ENCODE results near the gene MEIS3. TPM values are rescaled to one million over a fixed set of nuclear protein-coding genes. Genes with fewer than 3 reads are reported as not detected.
"Not testable (repeated sequence)": the region's sequence is repeated elsewhere in the genome, so short reads cannot be mapped to it uniquely, and the experiment has no call there.

MEIS3 gene
- total RNA-seq, 1 donor from 2014 or later: 25.5 TPM

- H3K36me3 Mint-ChIP-seq (ENCODE audit: insufficient read depth): peaks cover 9% of the 10 kb centered on the region
- DNase-seq (ENCODE audit: low spot score, unreplicated experiment): no peak
- no peaks in the 10 kb centered on the region for H3K27me3 Mint-ChIP-seq
- no peak overlapping the region for H3K27ac Mint-ChIP-seq
- no peak overlapping the region for H3K4me3 Mint-ChIP-seq (ENCODE audit: low read depth)
- no peaks in the 10 kb centered on the region for H3K4me1 Mint-ChIP-seq (ENCODE audit: low read depth)
- no peak for TF ChIP-seq CTCF (IDR thresholded peaks at IDR 0.05; ENCODE audit: unreplicated experiment)
- H3K9me3 Mint-ChIP-seq (ENCODE audit: low read depth): no peaks in the 10 kb centered on the region
Observed at GRCh38 chr19:47373246-47374240, 45.8 kb downstream of the MEIS3 start.

- Mint-ChIP-seq H3K9me3 (ENCODE audit: low read depth) (no peaks in the 10 kb centered on the region), H3K4me3 (ENCODE audit: low read depth) (no peak overlapping the region), H3K4me1 (ENCODE audit: low read depth) (no peaks in the 10 kb centered on the region), H3K27me3 (no peaks in the 10 kb centered on the region), H3K36me3 (ENCODE audit: insufficient read depth) (peaks cover 9% of the 10 kb centered on the region), H3K27ac (no peak overlapping the region)
- no peak for TF ChIP-seq CTCF (IDR thresholded peaks at IDR 0.05; ENCODE audit: unreplicated experiment)
- DNase-seq (ENCODE audit: low spot score, unreplicated experiment): no peak
Observed at GRCh38 chr19:47372603-47373002, 46.7 kb downstream of the MEIS3 start.

- H3K36me3 Mint-ChIP-seq (ENCODE audit: insufficient read depth): peaks cover 11% of the 10 kb centered on the region
- no peak overlapping the region for H3K27ac Mint-ChIP-seq
- no peak overlapping the region for H3K4me3 Mint-ChIP-seq (ENCODE audit: low read depth)
- no peaks in the 10 kb centered on the region for H3K4me1 Mint-ChIP-seq (ENCODE audit: low read depth)
- H3K9me3 Mint-ChIP-seq (ENCODE audit: low read depth): no peaks in the 10 kb centered on the region
- TF ChIP-seq CTCF (IDR thresholded peaks at IDR 0.05; ENCODE audit: unreplicated experiment): no peak
- no peaks in the 10 kb centered on the region for H3K27me3 Mint-ChIP-seq
- DNase-seq (ENCODE audit: low spot score, unreplicated experiment): no peak
Observed at GRCh38 chr19:47371261-47371660, 48.1 kb downstream of the MEIS3 start.

GRCh38 chr19:47370045-47370611 is 49.2 kb downstream of the MEIS3 start:
- DNase-seq (ENCODE audit: low spot score, unreplicated experiment): no peak
- TF ChIP-seq CTCF (IDR thresholded peaks at IDR 0.05; ENCODE audit: unreplicated experiment): no peak
- Mint-ChIP-seq H3K9me3 (ENCODE audit: low read depth) (no peaks in the 10 kb centered on the region), H3K36me3 (ENCODE audit: insufficient read depth) (peaks cover 9% of the 10 kb centered on the region), H3K4me3 (ENCODE audit: low read depth) (no peak overlapping the region), H3K4me1 (ENCODE audit: low read depth) (no peaks in the 10 kb centered on the region), H3K27me3 (no peaks in the 10 kb centered on the region), H3K27ac (no peak overlapping the region)

GRCh38 chr19:47365455-47365854 is 53.9 kb downstream of the MEIS3 start:
- H3K27ac Mint-ChIP-seq; DNase-seq (ENCODE audit: low spot score, unreplicated experiment); H3K4me1 Mint-ChIP-seq (ENCODE audit: low read depth); H3K27me3 Mint-ChIP-seq; H3K4me3 Mint-ChIP-seq (ENCODE audit: low read depth); H3K9me3 Mint-ChIP-seq (ENCODE audit: low read depth): not testable (repeated sequence)
- peaks cover 13% of the 10 kb centered on the region for H3K36me3 Mint-ChIP-seq (ENCODE audit: insufficient read depth)

All from progenitor cell of endocrine pancreas (in vitro differentiated cells).